ENCODE measurements around the gene EMC8.

GRCh38 chr16:85825326-85825725 lies 26.0 kb upstream of the EMC8 start:
- TF ChIP-seq CTCF (IDR thresholded peaks at IDR 0.05) (no peak), POLR2A (IDR thresholded peaks at IDR 0.05) (no peak)

Measured in right lobe of liver (tissue), 4 donors.